Measurements from ENCODE around the gene MANSC4. TPM values are rescaled to one million over a fixed set of nuclear protein-coding genes. Genes with fewer than 3 reads are reported as not detected.
"Not testable (repeated sequence)": the region's sequence is repeated elsewhere in the genome, so short reads cannot be mapped to it uniquely, and the experiment has no call there.

Gene MANSC4
- total and polyA plus RNA-seq, 2 experiments from 2014 or later: not detected

- H3K27ac Mint-ChIP-seq; H3F3A ChIP-seq (replicated peaks; ENCODE audit: low read depth); H3K4me2 ChIP-seq; H3K27ac ChIP-seq (ENCODE audit: low read depth); H3K27me3 Mint-ChIP-seq (ENCODE audit: insufficient read depth, low read depth, poor library complexity); H3K36me3 ChIP-seq (ENCODE audit: insufficient read depth); H3K27me3 ChIP-seq (ENCODE audit: insufficient read depth); H3K79me2 ChIP-seq (replicated peaks; ENCODE audit: insufficient read depth); H3K9me3 Mint-ChIP-seq; H3K4me1 Mint-ChIP-seq; H3K4me3 ChIP-seq; H2AFZ ChIP-seq; H3K9me2 ChIP-seq (ENCODE audit: insufficient read depth); DNase-seq (ENCODE audit: low spot score); H3K4me3 Mint-ChIP-seq; ATAC-seq; H3K4me1 ChIP-seq (ENCODE audit: insufficient read depth); H4K20me1 ChIP-seq (replicated peaks; ENCODE audit: insufficient read depth): not testable (repeated sequence)
- peaks cover 31% of the 10 kb centered on the region; the same call in 2 of the 3 replicates for H3K36me3 Mint-ChIP-seq (ENCODE audit: low read depth)
Measured at GRCh38 chr12:27745734-27746133, 34.3 kb downstream of the MANSC4 start.

GRCh38 chr12:27743601-27744000, 36.4 kb downstream of the MANSC4 start:
- no peak for ATAC-seq
- 0 out of 2 replicates have a peak, but pooled peaks cover 5% of the 10 kb centered on the region for H4K20me1 ChIP-seq (replicated peaks; ENCODE audit: insufficient read depth)
- no peak for TF ChIP-seq STAT1 (IDR thresholded peaks at IDR 0.05; ENCODE audit: unreplicated experiment)
- TF ChIP-seq, protein P1, sequence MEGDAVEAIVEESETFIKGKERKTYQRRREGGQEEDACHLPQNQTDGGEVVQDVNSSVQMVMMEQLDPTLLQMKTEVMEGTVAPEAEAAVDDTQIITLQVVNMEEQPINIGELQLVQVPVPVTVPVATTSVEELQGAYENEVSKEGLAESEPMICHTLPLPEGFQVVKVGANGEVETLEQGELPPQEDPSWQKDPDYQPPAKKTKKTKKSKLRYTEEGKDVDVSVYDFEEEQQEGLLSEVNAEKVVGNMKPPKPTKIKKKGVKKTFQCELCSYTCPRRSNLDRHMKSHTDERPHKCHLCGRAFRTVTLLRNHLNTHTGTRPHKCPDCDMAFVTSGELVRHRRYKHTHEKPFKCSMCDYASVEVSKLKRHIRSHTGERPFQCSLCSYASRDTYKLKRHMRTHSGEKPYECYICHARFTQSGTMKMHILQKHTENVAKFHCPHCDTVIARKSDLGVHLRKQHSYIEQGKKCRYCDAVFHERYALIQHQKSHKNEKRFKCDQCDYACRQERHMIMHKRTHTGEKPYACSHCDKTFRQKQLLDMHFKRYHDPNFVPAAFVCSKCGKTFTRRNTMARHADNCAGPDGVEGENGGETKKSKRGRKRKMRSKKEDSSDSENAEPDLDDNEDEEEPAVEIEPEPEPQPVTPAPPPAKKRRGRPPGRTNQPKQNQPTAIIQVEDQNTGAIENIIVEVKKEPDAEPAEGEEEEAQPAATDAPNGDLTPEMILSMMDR (conservative IDR thresholded peaks at IDR 0.05; ENCODE audit: low read depth in 2 of 2): no peak
- TF ChIP-seq CREB1 (CRISPR knock-in tag; IDR thresholded peaks at IDR 0.05; ENCODE audit: low read depth): no peak
- TF ChIP-seq JUNB (IDR thresholded peaks at IDR 0.05; ENCODE audit: unreplicated experiment): no peak
- TF ChIP-seq, protein P2, sequence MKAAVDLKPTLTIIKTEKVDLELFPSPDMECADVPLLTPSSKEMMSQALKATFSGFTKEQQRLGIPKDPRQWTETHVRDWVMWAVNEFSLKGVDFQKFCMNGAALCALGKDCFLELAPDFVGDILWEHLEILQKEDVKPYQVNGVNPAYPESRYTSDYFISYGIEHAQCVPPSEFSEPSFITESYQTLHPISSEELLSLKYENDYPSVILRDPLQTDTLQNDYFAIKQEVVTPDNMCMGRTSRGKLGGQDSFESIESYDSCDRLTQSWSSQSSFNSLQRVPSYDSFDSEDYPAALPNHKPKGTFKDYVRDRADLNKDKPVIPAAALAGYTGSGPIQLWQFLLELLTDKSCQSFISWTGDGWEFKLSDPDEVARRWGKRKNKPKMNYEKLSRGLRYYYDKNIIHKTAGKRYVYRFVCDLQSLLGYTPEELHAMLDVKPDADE (IDR thresholded peaks at IDR 0.05): no peak
- no peak for TF ChIP-seq EZH2phosphoT487 (IDR thresholded peaks at IDR 0.05; ENCODE audit: unreplicated experiment)
- TF ChIP-seq ZNF114 (CRISPR knock-in tag; IDR thresholded peaks at IDR 0.05): no peak
- no peak for TF ChIP-seq REST (IDR thresholded peaks at IDR 0.05; ENCODE audit: unreplicated experiment)
- TF ChIP-seq ZNF331 (CRISPR knock-in tag; IDR thresholded peaks at IDR 0.05; ENCODE audit: low read depth): no peak
- no peak for TF ChIP-seq EZH2 (IDR thresholded peaks at IDR 0.05; ENCODE audit: low read depth, unreplicated experiment)
- no peak for TF ChIP-seq NANOG (IDR thresholded peaks at IDR 0.05; ENCODE audit: borderline replicate concordance)
- no peak for TF ChIP-seq POLR2AphosphoS5 (IDR thresholded peaks at IDR 0.05; ENCODE audit: low read depth)

More at GRCh38 chr12:27743601-27744000, 36.4 kb downstream of the MANSC4 start:
- H3K27me3 ChIP-seq (ENCODE audit: insufficient read depth): no peaks in the 10 kb centered on the region
- H3K36me3 Mint-ChIP-seq (ENCODE audit: low read depth): peaks cover 44% of the 10 kb centered on the region; the same call in 2 of the 3 replicates
- H3F3A ChIP-seq (replicated peaks; ENCODE audit: low read depth): no peaks in the 10 kb centered on the region
- H3K4me3 ChIP-seq: no peak overlapping the region
- no peak for DNase-seq (ENCODE audit: low spot score)
- H3K4me1 ChIP-seq (ENCODE audit: insufficient read depth): no peaks in the 10 kb centered on the region
- no peak overlapping the region for H3K4me3 Mint-ChIP-seq
- H3K4me2 ChIP-seq: no peak overlapping the region
- H3K36me3 ChIP-seq (ENCODE audit: insufficient read depth): no peaks in the 10 kb centered on the region
- no peaks in the 10 kb centered on the region for H3K27me3 Mint-ChIP-seq (ENCODE audit: insufficient read depth, low read depth, poor library complexity)
- no peak overlapping the region for H3K27ac ChIP-seq (ENCODE audit: low read depth)
- H3K9me3 Mint-ChIP-seq: no peaks in the 10 kb centered on the region
- no peaks in the 10 kb centered on the region for H3K9me2 ChIP-seq (ENCODE audit: insufficient read depth)
- no peaks in the 10 kb centered on the region for H3K4me1 Mint-ChIP-seq
- H3K27ac Mint-ChIP-seq: no peak overlapping the region
- H2AFZ ChIP-seq: no peak overlapping the region
- H3K79me2 ChIP-seq (replicated peaks; ENCODE audit: insufficient read depth): no peaks in the 10 kb centered on the region
